HCT116 (cell line): ENCODE data around the gene SCTR. TPM values are rescaled to one million over a fixed set of nuclear protein-coding genes. Genes with fewer than 3 reads are reported as not detected.

Experiments
- ATAC-seq: fragments of 200-7000 bp; cut with Tn5 transposase; 2 replicates; pipeline ENCODE4 v1.9.1; 2020; ENCODE audit warnings: mild to moderate bottlenecking, moderate library complexity
- BruUV-seq: library from RNA; stranded (reverse); fragments of 400-500 nt; replicated peaks from 2 replicates; lab custom pipeline; 2021; lab: Mats Ljungman, UMichigan
- CTCF ChIA-PET: fragments of 300-600 bp; sonication (Branson Sonifier 250); formaldehyde crosslinking; loops from one replicate; lab custom pipeline; 2021; ENCODE audit warnings: antibody characterized with exemption; lab: Charles Lee
- POLR2A ChIA-PET: fragments of 300-600, 350-600 bp; sonication (Branson Sonifier 250); formaldehyde crosslinking; loops from one replicate; lab custom pipeline; 2021; ENCODE audit warnings: antibody characterized with exemption; lab: Charles Lee
- RAD21 ChIA-PET, 2 experiments: fragments of 300-600 bp; sonication (Branson Sonifier 250); formaldehyde crosslinking; loops; one replicate each; lab custom pipeline; 2023; ENCODE audit warnings: low total read pairs in 2 of 2; ENCODE audit not compliant: uncharacterized antibody in 2 of 2, unreplicated experiment in 2 of 2, low non-redundant PET in 1 of 2; lab: Charles Lee
- DNase-seq: peaks from one replicate; pipeline ENCODE4 v3.0.0-alpha.2; 2010; ENCODE audit warnings: low read depth, low spot score
- H2AFZ ChIP-seq: fragments of 200-600 bp; shearing (Covaris generic), sonication (generic); 2 replicates; pipeline ENCODE4 v1.6.1; 2017; ENCODE audit warnings: low read depth, mixed run types, mixed read lengths, antibody characterized with exemption, low read length; ENCODE audit not compliant: poor library complexity, severe bottlenecking
- H3K27ac ChIP-seq: 2 replicates; pipeline ENCODE4 v1.5.1; 2012; ENCODE audit warnings: low read depth, low read length
- H3K27me3 ChIP-seq: fragments of 200-600 bp; sonication (generic); 2 replicates; pipeline ENCODE4 v1.6.1; 2016; ENCODE audit warnings: mixed run types, low read length, mixed read lengths; ENCODE audit not compliant: insufficient read depth
- H3K36me3 ChIP-seq, 2 experiments: fragments of 200-500 bp in 1 of 2; fragments of 200-600 bp in 1 of 2; sonication (Bioruptor generic) in 1 of 2; sonication (generic) in 1 of 2; 2 replicates each; pipeline versions ENCODE4 v1.5.1 to v1.6.1; 2014 to 2016; ENCODE audit warnings: low read length in 2 of 2, inconsistent platforms in 1 of 2, mixed read lengths in 1 of 2, mixed run types in 1 of 2; ENCODE audit not compliant: insufficient read depth in 2 of 2, control insufficient read depth in 1 of 2
- H3K4me1 ChIP-seq, 2 experiments: fragments of 200-600 bp in 1 of 2; sonication (generic) in 1 of 2; 2 replicates each; pipeline versions ENCODE4 v1.5.1 to v1.6.1; 2012 to 2017; ENCODE audit warnings: low read length in 2 of 2, inconsistent platforms in 1 of 2, mild to moderate bottlenecking in 1 of 2, mixed read lengths in 1 of 2, mixed run types in 1 of 2, moderate library complexity in 1 of 2; ENCODE audit not compliant: insufficient read depth in 2 of 2, control insufficient read depth in 1 of 2
- H3K4me2 ChIP-seq: fragments of 200-600 bp; sonication (generic); 2 replicates; pipeline ENCODE4 v1.6.1; 2017; ENCODE audit warnings: mixed run types, low read length, mixed read lengths
- H3K4me3 ChIP-seq, 2 experiments: fragments of 200-600 bp in 1 of 2; sonication (generic) in 1 of 2; replicated peaks in 1 of 2; 2 replicates each; pipeline ENCODE4 v1.5.1; 2011 to 2016; ENCODE audit warnings: low read length in 2 of 2, control low read depth in 1 of 2, low read depth in 1 of 2, mild to moderate bottlenecking in 1 of 2, mixed read lengths in 1 of 2, mixed run types in 1 of 2
- H3K79me2 ChIP-seq: fragments of 200-600 bp; sonication (generic); 2 replicates; pipeline ENCODE4 v1.6.1; 2017; ENCODE audit warnings: mild to moderate bottlenecking, mixed run types, low read length, moderate library complexity, mixed read lengths; ENCODE audit not compliant: insufficient read depth
- H3K9ac ChIP-seq: fragments of 200-600 bp; sonication (generic); 2 replicates; pipeline ENCODE4 v1.6.1; 2016; ENCODE audit warnings: low read length, mixed read lengths
- H3K9me2 ChIP-seq: fragments of 200-600 bp; sonication (generic), shearing (Covaris generic); 2 replicates; pipeline ENCODE4 v1.6.1; 2017; ENCODE audit warnings: mixed run types, mild to moderate bottlenecking, moderate library complexity; ENCODE audit not compliant: insufficient read depth
- H3K9me3 ChIP-seq, 2 experiments: fragments of 200-500 bp in 1 of 2; fragments of 200-600 bp in 1 of 2; sonication (Bioruptor generic) in 1 of 2; sonication (generic) in 1 of 2; 2 replicates each; pipeline ENCODE4 v1.6.1; 2014 to 2017; ENCODE audit warnings: low read length in 2 of 2, mixed read lengths in 2 of 2, inconsistent platforms in 1 of 2, low read depth in 1 of 2, mild to moderate bottlenecking in 1 of 2, mixed run types in 1 of 2, moderate library complexity in 1 of 2; ENCODE audit not compliant: control insufficient read depth in 1 of 2, insufficient read depth in 1 of 2
- H4K20me1 ChIP-seq: fragments of 200-600 bp; sonication (generic), shearing (Covaris generic); 2 replicates; pipeline ENCODE4 v1.6.1; 2017; ENCODE audit warnings: mixed run types, mild to moderate bottlenecking, moderate library complexity; ENCODE audit not compliant: insufficient read depth
- ELF1 ChIP-seq: IDR thresholded peaks from 2 replicates; pipeline ENCODE4 v1.6.1; 2012; ENCODE audit warnings: low read depth, borderline replicate concordance
- FOSL1 ChIP-seq: IDR thresholded peaks from 2 replicates; pipeline ENCODE4 v1.6.1; 2012; ENCODE audit warnings: low read depth
- RAD21 ChIP-seq: IDR thresholded peaks from 2 replicates; pipeline ENCODE4 v1.6.1; 2012; ENCODE audit warnings: low read depth, mild to moderate bottlenecking
- TCF7L2 ChIP-seq: IDR thresholded peaks from 2 replicates; pipeline ENCODE4 v1.7.0; 2011; ENCODE audit warnings: borderline replicate concordance, inconsistent platforms; ENCODE audit not compliant: insufficient read depth, insufficient read length; ENCODE audit errors: extremely low read depth
- intact Hi-C: fragments of 100-400 bp; cut with micrococcal nuclease; formaldehyde crosslinking; loops from 2 replicates; pipeline ENCODE4 v1.10.0; 2022
- total RNA-seq: library from RNA; stranded (reverse); gene quantifications from one replicate; pipeline ENCODE4 v1.2.1, GENCODE V29; 2021; ENCODE audit not compliant: unreplicated experiment
- TF ChIP-seq, protein P1 (sequence below): IDR thresholded peaks from 2 replicates; pipeline ENCODE4 v1.6.1; 2011; ENCODE audit warnings: mild to moderate bottlenecking, low read length, moderate library complexity; ENCODE audit not compliant: insufficient replicate concordance; ENCODE audit errors: extremely low read depth

The SCTR gene
- total RNA-seq, 1 experiment from 2014 or later: not detected

DNA sequence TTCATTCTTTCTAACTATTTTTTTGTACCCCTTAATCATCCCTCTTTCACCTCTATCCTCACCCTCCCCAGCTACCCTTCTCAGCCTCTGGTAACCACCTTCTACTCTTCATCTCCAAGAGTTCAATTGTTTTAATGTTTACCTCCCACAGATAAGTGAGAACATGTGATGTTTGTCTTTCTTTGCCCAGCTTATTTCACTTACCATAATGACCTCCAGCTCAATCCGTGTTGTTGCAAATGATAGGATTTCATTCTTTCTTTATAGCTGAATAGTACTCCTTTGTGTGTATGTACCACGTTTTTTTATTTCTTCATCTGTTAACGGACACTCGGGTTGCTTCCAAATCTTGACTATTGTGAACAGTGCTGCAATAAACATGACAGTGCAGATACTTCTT, 114.8 kb downstream of the SCTR start:
- CTCF ChIA-PET: interaction anchor here (0.8 to 2.0 kb wide), 3 partner anchors 67 to 77 kb away, joined by 3 to 16 read pairs (median 5); no protein-coding TSS in a partner anchor
- intact Hi-C loops: no loop called here
- Histone ChIP-seq H3K4me1 (no peaks in the 10 kb centered on the region), H3K79me2 (no peaks in the 10 kb centered on the region), H3K4me2 (no peak overlapping the region), H4K20me1 (no peaks in the 10 kb centered on the region), H3K9ac (no peak overlapping the region), H3K27me3 (no peaks in the 10 kb centered on the region), H3K9me3 (no peaks in the 10 kb centered on the region), H3K4me3 (no peak overlapping the region), H3K9me2 (no peaks in the 10 kb centered on the region), H3K27ac (no peak overlapping the region), H2AFZ (no peak overlapping the region), H3K36me3 (no peaks in the 10 kb centered on the region)
- DNase-seq: no peak
- BruUV-seq: no TSS peak
- POLR2A ChIA-PET: no interaction called here
- ATAC-seq: no peak
- TF ChIP-seq ELF1: no peak
- no peak for TF ChIP-seq TCF7L2
- RAD21 ChIA-PET: no interaction called here

DNA sequence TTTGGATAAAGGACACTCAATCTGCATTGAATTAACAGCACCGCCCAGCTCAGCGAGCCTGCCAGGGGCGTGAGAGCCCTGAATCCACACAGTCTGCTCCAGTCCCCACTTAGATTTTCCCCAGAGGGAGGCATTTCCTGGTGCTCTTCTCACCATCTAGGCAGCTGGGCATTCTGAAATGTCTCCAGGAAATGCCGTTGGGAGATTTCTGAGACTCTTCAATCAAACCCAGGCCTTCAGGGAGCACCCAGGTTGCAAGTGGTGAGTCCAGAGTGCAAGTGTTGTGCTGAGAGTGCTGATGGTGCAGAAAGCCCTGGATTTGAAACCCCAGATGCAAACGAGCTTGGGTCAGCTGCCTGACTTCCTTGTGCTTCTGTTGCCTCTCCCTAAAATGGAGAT, 116.1 kb downstream of the SCTR start:
- Histone ChIP-seq H3K79me2 (no peaks in the 10 kb centered on the region), H3K9me2 (no peaks in the 10 kb centered on the region), H3K9me3 (no peaks in the 10 kb centered on the region), H3K36me3 (no peaks in the 10 kb centered on the region), H3K9ac (no peak overlapping the region), H4K20me1 (no peaks in the 10 kb centered on the region), H2AFZ (no peak overlapping the region)
- ATAC-seq: no peak
- intact Hi-C loops: no loop called here
- CTCF ChIA-PET: interaction anchor here (2.0 kb wide), 1 partner anchor 68 kb away, joined by 16 read pairs; no protein-coding TSS in a partner anchor
- POLR2A ChIA-PET: no interaction called here
- RAD21 ChIA-PET: no interaction called here
- TF ChIP-seq RAD21: no peak
- TF ChIP-seq, protein P1, sequence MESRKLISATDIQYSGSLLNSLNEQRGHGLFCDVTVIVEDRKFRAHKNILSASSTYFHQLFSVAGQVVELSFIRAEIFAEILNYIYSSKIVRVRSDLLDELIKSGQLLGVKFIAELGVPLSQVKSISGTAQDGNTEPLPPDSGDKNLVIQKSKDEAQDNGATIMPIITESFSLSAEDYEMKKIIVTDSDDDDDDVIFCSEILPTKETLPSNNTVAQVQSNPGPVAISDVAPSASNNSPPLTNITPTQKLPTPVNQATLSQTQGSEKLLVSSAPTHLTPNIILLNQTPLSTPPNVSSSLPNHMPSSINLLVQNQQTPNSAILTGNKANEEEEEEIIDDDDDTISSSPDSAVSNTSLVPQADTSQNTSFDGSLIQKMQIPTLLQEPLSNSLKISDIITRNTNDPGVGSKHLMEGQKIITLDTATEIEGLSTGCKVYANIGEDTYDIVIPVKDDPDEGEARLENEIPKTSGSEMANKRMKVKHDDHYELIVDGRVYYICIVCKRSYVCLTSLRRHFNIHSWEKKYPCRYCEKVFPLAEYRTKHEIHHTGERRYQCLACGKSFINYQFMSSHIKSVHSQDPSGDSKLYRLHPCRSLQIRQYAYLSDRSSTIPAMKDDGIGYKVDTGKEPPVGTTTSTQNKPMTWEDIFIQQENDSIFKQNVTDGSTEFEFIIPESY: no peak
- TF ChIP-seq FOSL1: no peak
- TF ChIP-seq, all 23 proteins: peak for 0
- Histone ChIP-seq H3K27me3 (no peaks in the 10 kb centered on the region), H3K4me3 (no peak overlapping the region), H3K4me1 (no peaks in the 10 kb centered on the region), H3K27ac (no peak overlapping the region), H3K4me2 (no peak overlapping the region)
- DNase-seq: no peak
- BruUV-seq: no TSS peak
